Measurements from ENCODE around the gene RNF151.

The RNF151 gene

GRCh38 chr16:1998852-1999801, 32.5 kb downstream of the RNF151 start:
- no peak overlapping the region for H3K4me3 ChIP-seq (ENCODE audit: low read depth, low read length)
- TF ChIP-seq, protein P1, sequence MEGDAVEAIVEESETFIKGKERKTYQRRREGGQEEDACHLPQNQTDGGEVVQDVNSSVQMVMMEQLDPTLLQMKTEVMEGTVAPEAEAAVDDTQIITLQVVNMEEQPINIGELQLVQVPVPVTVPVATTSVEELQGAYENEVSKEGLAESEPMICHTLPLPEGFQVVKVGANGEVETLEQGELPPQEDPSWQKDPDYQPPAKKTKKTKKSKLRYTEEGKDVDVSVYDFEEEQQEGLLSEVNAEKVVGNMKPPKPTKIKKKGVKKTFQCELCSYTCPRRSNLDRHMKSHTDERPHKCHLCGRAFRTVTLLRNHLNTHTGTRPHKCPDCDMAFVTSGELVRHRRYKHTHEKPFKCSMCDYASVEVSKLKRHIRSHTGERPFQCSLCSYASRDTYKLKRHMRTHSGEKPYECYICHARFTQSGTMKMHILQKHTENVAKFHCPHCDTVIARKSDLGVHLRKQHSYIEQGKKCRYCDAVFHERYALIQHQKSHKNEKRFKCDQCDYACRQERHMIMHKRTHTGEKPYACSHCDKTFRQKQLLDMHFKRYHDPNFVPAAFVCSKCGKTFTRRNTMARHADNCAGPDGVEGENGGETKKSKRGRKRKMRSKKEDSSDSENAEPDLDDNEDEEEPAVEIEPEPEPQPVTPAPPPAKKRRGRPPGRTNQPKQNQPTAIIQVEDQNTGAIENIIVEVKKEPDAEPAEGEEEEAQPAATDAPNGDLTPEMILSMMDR (IDR thresholded peaks at IDR 0.05; ENCODE audit: low read depth, low read length) = no peak
- DNase-seq (ENCODE audit: low read depth, low spot score) = no peak
- in situ Hi-C loops (cut with HindIII; ENCODE audit: low sequenced_read_pairs) = no loop called here

DNA sequence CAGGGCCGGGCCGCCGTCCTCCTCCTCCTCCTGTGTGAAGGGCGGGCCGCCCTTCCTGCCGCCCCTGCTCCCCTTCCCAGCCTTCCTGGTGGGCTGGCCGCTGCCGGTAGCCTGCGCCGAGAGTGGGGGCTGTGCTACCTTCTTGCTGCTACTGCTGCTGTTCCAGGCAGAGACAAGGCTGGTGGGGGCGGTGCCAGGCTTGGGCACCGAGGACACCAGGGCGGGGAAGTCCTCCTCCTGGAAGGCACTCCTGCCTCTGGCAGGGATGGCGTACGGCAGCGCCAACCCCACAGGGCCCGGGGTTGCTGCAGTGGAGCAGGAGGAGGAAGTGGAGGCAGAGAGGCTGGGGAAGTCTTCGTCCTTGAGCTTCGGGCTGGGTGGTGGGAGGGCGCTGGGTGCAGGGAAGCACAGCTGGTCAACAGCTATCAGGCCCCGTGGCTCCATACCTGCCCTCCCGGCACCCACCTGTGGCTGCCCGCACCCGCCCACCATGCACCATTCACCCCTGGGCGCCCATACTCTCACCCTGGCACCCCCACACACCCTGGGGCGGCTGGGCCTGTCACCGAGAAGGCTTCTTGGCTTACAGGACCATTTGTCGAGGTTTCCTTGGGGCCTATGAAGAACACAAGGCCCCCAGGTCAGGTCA, 33.3 kb downstream of the RNF151 start:
- TF ChIP-seq, protein P1 (IDR thresholded peaks at IDR 0.05; ENCODE audit: low read depth, low read length) = no peak
- in situ Hi-C loops (cut with HindIII; ENCODE audit: low sequenced_read_pairs) = no loop called here
- H3K4me3 ChIP-seq (ENCODE audit: low read depth, low read length) = no peak overlapping the region
- no peak for DNase-seq (ENCODE audit: low read depth, low spot score)

DNA sequence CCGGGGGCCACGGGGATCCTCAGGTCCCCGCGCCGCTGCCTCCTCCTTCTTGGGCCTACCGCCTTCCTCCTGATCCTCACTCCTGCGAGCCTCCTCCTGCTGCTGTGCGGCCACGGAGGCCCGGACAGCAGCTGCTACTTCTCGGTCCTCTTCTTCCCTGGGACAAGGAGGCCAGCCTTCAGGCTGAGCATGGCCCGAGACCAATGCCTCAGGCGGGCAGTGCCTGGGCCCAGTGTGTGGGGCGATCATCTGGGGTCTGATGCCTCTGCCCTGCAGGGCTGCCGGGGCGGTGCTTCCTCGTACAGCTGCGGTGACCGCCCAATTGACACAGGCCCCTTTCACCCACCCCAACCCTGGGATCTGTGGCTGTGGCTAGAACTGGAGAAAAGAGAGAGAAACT, 34.4 kb downstream of the RNF151 start:
- no peak for DNase-seq (ENCODE audit: low read depth, low spot score)
- no peak overlapping the region for H3K4me3 ChIP-seq (ENCODE audit: low read depth, low read length)
- TF ChIP-seq, protein P1 (IDR thresholded peaks at IDR 0.05; ENCODE audit: low read depth, low read length) = no peak
- in situ Hi-C loops (cut with HindIII; ENCODE audit: low sequenced_read_pairs) = no loop called here

- in situ Hi-C loops (cut with HindIII; ENCODE audit: low sequenced_read_pairs) = no loop called here
- H3K4me3 ChIP-seq (ENCODE audit: low read depth, low read length) = no peak overlapping the region
- TF ChIP-seq, protein P1 (IDR thresholded peaks at IDR 0.05; ENCODE audit: low read depth, low read length) = no peak
- no peak for DNase-seq (ENCODE audit: low read depth, low spot score)
These were observed 35.0 kb downstream of the RNF151 start for GRCh38 chr16:2001456-2002355.

- H3K4me3 ChIP-seq (ENCODE audit: low read depth, low read length) = no peak overlapping the region
- in situ Hi-C loops (cut with HindIII; ENCODE audit: low sequenced_read_pairs) = no loop called here
- TF ChIP-seq, protein P1 (IDR thresholded peaks at IDR 0.05; ENCODE audit: low read depth, low read length) = no peak
These were observed 36.0 kb downstream of the RNF151 start for GRCh38 chr16:2002406-2003230.

More at GRCh38 chr16:2002406-2003230, 36.0 kb downstream of the RNF151 start:
- DNase-seq (ENCODE audit: low read depth, low spot score) = no peak

Data from astrocyte of the spinal cord (primary cell).